Caki2 (cell line): Measurements from ENCODE around the gene OR51A7. TPM values are rescaled to one million over a fixed set of nuclear protein-coding genes. Genes with fewer than 3 reads are reported as not detected.
"Not testable (repeated sequence)": the region's sequence is repeated elsewhere in the genome, so short reads cannot be mapped to it uniquely, and the experiment has no call there.

Experiments used
- DNase-seq: peaks from one replicate; pipeline ENCODE4 v3.0.0-alpha.2; 2015; ENCODE audit warnings: low read depth
- in situ Hi-C: cut with HindIII; loops from 2 replicates; pipeline ENCODE4 v1.10.0; 2016; ENCODE audit warnings: low sequenced_read_pairs, low pct_unique_long_range_greater_than_20kb, mixed read lengths
- total RNA-seq: library from RNA; depleted of rRNA; stranded (reverse); fragments of >200 nt; shearing (Covaris generic); gene quantifications from 2 replicates; pipeline ENCODE4 v1.2.3, GENCODE V29; 2014; ENCODE audit warnings: low replicate concordance; rRNA removed

The OR51A7 gene, protein sequence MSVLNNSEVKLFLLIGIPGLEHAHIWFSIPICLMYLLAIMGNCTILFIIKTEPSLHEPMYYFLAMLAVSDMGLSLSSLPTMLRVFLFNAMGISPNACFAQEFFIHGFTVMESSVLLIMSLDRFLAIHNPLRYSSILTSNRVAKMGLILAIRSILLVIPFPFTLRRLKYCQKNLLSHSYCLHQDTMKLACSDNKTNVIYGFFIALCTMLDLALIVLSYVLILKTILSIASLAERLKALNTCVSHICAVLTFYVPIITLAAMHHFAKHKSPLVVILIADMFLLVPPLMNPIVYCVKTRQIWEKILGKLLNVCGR
- total RNA-seq = not detected in 2 replicates

DNA sequence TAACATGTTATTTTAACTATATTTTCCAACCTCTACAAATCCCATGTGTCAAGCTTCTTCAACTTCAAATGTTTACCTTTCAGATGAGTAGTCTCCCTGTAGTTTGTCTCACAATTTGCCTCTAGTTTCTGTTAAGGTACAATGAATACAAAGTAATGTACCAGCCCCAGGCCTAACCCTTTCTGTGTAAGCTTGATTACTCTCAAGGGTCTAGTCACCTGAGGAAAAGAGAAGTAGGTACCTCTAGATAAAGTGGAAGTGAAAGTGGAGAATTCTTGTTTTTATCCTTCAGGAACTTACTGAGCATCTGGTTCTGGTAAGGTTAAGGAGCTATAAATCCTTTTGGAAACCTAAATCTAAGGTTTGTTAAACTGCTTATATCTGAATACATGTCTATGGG lies at the start of gene OR51A7:
Gene OR51A7, plus strand, starts transcription at position 300 of the 400 bp plus-strand sequence. CDS start 3,587 bp downstream, outside the sequence.
- in situ Hi-C loops = no loop called here
- DNase-seq = no peak

DNA sequence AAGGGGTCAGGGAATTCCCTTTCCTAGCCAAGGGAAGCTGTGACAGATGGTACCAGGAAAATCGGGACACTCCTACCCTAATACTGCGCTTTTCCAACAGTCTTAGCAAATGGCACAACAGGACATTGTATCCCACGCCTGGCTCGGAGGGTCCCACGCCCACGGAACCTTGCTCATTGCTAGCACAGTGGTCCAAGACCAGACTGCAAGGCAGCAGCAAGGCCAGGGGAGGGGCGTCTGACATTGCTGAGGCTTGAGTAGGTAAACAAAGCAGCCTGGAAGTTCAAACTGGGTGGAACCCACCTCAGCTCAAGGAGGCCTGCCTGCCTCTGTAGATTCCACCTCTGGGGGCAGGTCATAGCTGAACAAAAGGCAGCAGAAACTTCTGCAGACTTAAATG lies 49.3 kb upstream of the OR51A7 start:
- DNase-seq, in situ Hi-C loops: not testable (repeated sequence)

DNA sequence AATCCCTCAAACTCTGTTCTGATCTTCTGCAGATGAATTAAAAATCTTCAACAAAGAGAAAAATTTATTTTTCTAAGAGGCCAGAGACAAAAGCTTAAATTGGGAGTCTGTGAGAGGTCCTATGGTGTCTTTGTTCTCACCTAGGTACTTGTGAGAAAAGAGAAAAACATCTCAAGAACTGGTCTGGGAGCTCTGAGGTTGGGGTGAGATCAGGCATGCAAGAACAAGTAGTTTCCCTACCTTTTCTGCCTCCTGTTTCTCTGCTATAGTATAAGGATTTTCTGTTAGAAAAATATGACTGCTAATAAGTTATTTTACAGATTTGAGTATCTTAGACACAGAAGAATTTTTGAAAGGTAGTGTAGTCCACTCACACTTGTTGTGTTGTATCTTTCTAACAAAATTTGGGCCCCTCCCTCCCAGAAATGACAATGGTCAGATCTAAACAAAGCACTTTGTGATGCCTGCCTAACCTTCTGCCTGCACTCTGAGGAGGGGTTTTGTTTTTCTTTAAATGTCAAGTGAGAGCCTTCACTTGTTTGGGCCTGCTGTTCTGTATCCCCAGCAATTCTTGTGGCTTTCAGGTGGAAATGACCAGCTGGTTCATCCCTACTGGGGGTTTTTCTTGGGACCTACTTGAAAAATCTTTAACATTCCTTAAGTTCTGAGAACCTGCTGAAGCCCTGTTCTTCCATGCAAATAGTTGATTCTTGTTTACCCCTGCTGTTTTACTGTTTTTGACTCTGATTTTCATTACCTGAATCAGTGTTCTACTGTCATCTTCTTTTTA lies 40.9 kb upstream of the OR51A7 start:
- in situ Hi-C loops = no loop called here
- DNase-seq = no peak

DNA sequence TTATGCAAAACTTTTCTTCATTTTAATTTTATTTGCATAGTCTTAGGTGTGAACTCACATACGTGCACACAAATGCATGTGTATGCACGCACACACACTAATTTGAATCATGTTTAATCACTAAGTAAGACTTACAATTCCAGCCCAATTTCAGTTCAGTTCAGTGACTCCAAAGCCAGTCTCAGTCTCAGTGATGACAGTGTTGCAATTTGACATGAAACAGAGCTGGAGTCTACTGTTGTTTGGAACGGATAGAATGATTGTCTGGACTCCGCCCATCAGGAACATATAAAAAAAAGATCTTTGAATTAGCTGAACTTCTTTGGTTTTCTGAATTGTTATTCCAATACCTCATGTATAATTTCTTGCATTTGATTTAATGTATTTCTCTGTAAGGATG lies 39.7 kb upstream of the OR51A7 start:
- no peak for DNase-seq
- in situ Hi-C loops = no loop called here

DNA sequence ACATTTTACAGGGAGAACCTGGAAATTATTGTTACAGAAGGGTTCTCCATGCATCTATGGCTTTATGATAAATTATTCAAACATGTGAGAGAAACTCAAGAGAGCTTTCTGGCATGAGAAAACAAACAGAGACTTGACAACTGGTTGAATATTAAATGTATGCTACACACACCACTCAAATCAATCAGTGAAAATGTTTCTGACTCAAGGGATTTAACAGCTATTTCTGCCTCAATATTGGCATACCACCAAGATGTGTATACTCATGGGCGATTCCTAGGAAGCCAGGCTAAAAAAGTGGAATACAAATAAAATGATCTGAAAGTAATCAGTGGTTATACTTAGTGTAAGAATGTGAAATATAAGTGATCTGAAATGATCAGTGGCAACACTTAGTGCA lies 37.7 kb upstream of the OR51A7 start:
- in situ Hi-C loops = no loop called here
- DNase-seq = no peak

DNA sequence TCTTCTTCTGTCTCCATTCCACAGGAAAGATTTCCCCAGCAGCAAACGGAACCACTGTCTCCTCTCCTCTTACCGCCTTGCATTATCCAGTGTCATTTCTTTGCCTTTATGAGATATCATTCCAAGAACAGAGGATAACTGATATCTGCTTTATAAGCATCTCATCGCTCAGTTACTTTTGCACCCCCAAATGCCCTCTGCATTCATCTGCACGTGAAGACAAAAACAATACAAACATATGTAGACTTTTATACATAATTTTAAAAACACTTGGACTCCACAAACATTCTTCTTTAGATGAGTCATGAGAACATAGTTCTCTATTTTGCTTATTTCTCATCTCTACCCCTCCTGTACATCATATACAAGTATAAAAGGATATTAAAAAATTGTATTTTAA lies 22.4 kb upstream of the OR51A7 start:
- in situ Hi-C loops = no loop called here
- DNase-seq = no peak

DNA sequence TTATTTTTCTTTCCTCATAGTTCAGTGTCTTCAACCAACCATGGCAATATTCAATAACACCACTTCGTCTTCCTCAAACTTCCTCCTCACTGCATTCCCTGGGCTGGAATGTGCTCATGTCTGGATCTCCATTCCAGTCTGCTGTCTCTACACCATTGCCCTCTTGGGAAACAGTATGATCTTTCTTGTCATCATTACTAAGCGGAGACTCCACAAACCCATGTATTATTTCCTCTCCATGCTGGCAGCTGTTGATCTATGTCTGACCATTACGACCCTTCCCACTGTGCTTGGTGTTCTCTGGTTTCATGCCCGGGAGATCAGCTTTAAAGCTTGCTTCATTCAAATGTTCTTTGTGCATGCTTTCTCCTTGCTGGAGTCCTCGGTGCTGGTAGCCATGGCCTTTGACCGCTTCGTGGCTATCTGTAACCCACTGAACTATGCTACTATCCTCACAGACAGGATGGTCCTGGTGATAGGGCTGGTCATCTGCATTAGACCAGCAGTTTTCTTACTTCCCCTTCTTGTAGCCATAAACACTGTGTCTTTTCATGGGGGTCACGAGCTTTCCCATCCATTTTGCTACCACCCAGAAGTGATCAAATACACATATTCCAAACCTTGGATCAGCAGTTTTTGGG lies 21.6 kb upstream of the OR51A7 start, which contains the start of gene OR51T1:
Gene OR51T1, plus strand, starts transcription at position 41 of the 641 bp plus-strand sequence. Its CDS starts 0 bp downstream, at position 41.
- in situ Hi-C loops = no loop called here
- DNase-seq = peak; percentile 16

DNA sequence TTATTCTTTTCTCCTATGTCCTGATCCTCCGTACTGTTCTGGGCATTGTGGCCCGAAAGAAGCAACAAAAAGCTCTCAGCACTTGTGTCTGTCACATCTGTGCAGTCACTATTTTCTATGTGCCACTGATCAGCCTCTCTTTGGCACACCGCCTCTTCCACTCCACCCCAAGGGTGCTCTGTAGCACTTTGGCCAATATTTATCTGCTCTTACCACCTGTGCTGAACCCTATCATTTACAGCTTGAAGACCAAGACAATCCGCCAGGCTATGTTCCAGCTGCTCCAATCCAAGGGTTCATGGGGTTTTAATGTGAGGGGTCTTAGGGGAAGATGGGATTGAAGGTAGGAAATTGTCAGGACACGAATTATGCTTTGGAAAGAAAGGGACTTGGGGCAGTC lies 21.0 kb upstream of the OR51A7 start:
- in situ Hi-C loops = no loop called here
- no peak for DNase-seq

DNA sequence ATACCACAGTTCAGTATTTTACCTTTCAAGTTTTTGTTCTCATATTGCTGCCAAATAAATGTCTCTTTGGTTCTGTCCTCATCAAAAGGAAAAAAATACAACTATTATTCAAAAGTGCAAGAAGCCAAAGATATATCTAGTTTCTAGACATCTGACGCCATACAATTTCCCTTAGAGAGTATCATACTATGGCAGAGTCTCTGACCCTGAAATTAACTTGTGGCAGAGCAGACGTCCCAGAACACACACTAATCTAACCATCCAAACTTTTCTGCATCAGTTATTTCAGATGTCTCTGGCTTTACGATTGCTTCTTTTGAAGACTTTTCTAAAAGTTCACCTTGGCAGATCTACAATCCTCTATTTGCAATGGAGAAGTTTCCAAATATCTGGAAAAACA lies 19.2 kb upstream of the OR51A7 start:
- in situ Hi-C loops = no loop called here
- DNase-seq = no peak

DNA sequence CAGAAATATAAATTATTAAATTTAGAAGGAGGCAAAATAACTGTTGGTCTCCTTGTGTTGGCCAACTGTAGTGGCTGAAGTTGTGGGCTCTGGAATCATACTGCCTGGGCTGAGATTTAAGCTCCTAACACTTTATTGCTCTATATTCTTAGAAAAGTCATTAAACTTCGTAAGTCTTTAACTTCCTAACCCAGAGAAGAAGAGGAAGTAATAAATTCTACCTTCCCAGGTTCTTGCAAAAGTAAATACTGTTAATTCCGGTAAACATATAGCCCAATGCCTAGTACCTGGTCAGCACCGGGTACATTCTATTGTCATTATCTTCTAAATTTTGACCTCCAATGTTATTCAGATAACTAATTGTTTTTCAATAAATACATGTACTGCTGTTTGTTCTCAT lies 17.4 kb upstream of the OR51A7 start:
- DNase-seq = no peak
- in situ Hi-C loops = no loop called here

DNA sequence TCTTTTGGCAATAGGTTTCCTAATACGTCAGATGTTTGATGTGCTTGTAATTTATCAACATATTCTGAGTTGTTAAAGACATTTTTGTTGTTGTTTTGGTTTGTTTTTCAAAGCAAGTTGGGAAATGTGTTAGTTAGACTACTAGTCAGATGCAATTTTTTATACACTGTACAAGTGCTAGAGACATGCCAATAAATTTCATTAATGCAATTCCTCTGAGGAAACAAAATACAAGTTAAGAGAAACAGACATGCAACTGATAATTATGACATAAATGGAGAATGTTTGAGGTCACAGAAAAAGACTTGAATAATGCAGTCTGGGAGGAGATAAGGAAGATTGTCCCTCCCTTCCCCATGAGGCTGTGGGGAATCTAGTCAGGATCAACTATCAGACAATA lies 16.0 kb upstream of the OR51A7 start:
- DNase-seq = no peak
- in situ Hi-C loops = no loop called here

DNA sequence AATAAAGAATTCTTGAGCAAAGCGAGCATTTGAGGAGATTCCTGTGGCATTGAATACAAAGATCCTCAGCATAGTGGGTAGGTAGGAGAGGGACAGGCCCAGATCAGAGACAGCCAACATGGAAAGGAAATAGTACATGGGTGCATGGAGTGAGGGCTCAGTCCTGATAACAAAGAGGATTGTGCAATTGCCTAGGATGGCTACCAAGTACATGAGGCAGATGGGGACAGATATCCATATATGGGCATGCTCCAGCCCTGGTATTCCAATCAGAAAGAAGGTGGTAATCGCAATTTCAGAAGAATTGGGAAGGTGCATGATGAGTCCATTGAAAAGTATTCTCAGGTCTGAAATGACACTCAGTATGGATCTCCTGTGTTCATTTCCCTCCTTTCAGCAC lies 13.3 kb upstream of the OR51A7 start:
- in situ Hi-C loops = no loop called here
- no peak for DNase-seq

DNA sequence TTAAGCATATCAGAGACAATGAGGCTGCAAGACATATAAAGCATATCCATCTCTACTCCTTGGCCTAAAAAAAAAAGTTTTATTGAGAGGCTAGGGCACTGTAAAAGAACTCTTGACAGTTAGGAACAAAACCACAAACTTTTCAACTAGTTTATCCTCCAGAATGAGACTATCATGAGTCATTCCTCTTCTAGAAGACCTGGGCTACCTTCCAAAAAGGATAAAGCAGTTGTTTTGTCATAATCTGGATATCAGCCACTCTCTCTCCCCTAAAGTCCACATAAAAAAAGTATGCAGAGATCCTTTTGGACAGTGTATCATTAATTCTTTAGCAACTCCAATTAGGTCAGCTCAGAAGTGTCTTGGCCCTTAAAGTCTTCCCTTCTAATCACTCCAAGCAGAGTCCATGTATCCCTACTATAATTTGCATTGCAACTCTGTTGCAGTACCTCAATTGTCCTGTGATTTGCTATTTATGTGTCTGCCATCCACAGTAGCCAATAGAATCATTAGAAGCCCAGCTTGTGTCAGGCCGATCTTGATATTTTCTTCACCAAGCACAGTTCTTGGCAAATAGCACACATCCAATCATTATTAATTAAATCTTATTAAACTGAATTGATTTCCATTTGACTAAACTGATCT lies 11.5 kb upstream of the OR51A7 start:
- in situ Hi-C loops = no loop called here
- peak; percentile 63 for DNase-seq

DNA sequence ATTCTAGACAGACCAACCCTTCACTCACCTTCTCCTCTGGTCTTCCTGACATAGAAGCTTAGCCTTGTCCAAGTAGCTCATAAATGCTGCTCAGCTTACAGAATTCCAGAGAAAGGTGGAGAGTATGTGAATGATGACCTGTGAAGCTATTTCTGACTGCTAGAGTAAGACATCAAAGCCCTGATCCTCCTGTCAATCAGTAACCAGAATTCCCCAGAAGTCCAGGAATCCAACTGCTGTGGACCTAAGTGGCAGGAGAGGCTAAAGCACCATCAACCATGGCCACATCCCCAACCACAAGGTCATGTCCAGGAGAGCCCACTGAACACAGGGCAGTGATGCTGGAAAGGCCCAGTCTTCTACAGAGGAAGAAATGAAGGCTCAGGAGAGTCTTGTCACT lies 13.0 kb downstream of the OR51A7 start:
- DNase-seq = peak; percentile 29
- in situ Hi-C loops = no loop called here

DNA sequence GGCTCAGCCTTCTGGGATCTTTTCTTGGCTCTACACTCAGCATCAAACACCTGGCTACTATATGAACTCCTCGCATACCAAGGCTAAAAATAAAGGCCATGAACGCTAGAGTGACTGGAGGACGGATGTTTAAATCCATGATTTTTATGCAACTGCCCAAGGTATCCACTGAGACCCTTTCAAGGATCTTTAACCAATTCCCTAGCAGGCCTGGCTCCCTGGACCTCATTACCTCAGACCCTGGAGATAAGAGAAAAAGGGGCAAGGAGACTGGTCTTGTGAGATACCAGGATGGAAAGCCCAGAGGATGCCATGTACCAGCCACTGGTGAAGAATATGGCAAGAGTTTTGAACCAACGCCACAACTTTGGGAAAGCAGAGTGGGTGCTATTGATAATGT lies 15.7 kb downstream of the OR51A7 start, which contains the start of gene OR51G2:
Gene OR51G2, minus strand, starts transcription at position 101 of the 400 bp plus-strand sequence. CDS start 3,687 bp downstream, outside the sequence.
- in situ Hi-C loops = no loop called here
- DNase-seq = no peak

DNA sequence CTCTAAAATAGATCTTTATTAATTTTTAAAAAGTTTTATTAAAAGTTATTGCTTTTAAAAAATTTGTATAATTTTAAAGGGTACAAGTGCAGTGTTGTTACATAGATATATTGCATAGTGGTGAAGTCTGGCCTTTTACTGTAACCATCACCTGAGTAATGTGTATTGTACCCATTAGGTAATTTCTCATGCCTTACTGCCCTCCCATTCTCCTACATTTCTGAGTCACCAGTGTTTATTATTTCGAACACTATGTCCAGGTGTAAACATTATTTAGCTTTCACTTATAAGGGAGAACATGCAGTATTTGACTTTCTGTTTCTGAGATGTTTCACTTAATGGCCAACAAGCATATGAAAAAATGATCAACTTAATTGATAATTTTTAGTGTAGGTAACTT lies 18.2 kb downstream of the OR51A7 start:
- DNase-seq = no peak
- in situ Hi-C loops = no loop called here

DNA sequence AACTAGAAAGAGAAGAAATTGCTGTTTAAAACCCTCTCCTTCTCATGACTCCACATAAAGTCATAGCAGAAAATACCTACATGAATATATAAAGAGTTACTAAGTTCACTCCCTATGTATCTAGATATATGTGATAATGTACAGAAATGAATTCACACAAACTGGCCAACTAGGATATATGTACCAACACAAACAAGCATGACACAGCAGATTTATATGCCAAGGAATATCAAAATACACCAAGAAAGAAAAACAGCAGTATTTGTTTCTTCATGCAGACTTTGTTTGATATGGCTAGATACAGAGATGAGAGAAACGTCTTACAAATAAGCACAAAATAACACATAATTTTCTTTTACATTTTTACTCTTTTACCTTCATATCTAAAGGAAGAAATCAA lies 18.7 kb downstream of the OR51A7 start:
- DNase-seq = no peak
- in situ Hi-C loops = no loop called here

DNA sequence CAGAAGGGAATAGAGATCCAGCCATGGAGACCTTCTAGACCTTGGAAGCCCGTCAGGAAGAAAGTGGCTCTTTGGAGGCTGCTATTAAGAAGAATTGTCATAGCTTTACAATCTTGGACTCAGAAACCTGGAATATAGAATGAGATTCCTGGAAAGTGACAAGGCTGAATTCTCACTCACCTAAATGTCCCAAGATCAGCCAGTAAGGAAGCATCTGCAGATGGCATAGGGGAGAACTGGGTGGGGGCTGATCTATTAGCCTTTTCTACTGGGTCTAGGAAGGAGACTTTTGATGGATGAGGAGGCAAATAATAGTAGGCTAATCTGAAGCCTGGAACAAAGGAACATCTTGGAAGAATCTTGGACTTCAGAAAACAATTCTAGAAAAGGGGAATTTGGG lies 20.7 kb downstream of the OR51A7 start, which contains the start of gene OR51G1:
Gene OR51G1, minus strand, starts transcription at position 101 of the 400 bp plus-strand sequence. Its CDS starts 0 bp downstream, at position 101.
- in situ Hi-C loops = no loop called here
- no peak for DNase-seq
